Large intestine (tissue), 12 donors: ENCODE data around the gene BROX. TPM values are rescaled to one million over a fixed set of nuclear protein-coding genes. Genes with fewer than 3 reads are reported as not detected.
"Not testable (repeated sequence)": the region's sequence is repeated elsewhere in the genome, so short reads cannot be mapped to it uniquely, and the experiment has no call there.

ENCODE experiments used
- DNase-seq, 2 donors: peaks; one replicate each; pipeline versions ENCODE4 v3.0.0 to v3.0.0-alpha.2; 2013
- H3K27ac ChIP-seq: one replicate; pipeline ENCODE4 v1.5.1; 2013; ENCODE audit warnings: low read length
- H3K27me3 ChIP-seq: 2 replicates; pipeline ENCODE4 v1.6.1; 2013; ENCODE audit warnings: low read length; ENCODE audit not compliant: control insufficient read depth, insufficient read depth
- H3K36me3 ChIP-seq: 2 replicates; pipeline ENCODE4 v1.6.1; 2013; ENCODE audit warnings: low read length; ENCODE audit not compliant: control insufficient read depth, insufficient read depth
- H3K4me1 ChIP-seq: one replicate; pipeline ENCODE4 v1.6.1; 2013; ENCODE audit warnings: low read length; ENCODE audit not compliant: control insufficient read depth, insufficient read depth
- H3K4me3 ChIP-seq: one replicate; pipeline ENCODE4 v1.5.1; 2013; ENCODE audit warnings: low read length
- H3K9me3 ChIP-seq: one replicate; pipeline ENCODE4 v1.6.1; 2013; ENCODE audit warnings: mild to moderate bottlenecking, low read depth, low read length, moderate library complexity; ENCODE audit not compliant: control insufficient read depth
- WGBS: methylation state at CpG from one replicate; pipeline ENCODE4 v1.1.5; 2013; ENCODE audit warnings: low lambda C conversion rate; ENCODE audit not compliant: insufficient coverage; 5-methylcytosine and 5-hydroxymethylcytosine counted together
- long read RNA-seq, 11 donors: transcript quantifications; one replicate each; lab custom pipeline, GENCODE V29; 2026
- polyA plus RNA-seq: library from polyadenylated mRNA; unstranded; fragments of 120-200 nt; gene quantifications from one replicate; pipeline ENCODE4 v1.2.1, GENCODE V29; 2013

BROX gene, protein sequence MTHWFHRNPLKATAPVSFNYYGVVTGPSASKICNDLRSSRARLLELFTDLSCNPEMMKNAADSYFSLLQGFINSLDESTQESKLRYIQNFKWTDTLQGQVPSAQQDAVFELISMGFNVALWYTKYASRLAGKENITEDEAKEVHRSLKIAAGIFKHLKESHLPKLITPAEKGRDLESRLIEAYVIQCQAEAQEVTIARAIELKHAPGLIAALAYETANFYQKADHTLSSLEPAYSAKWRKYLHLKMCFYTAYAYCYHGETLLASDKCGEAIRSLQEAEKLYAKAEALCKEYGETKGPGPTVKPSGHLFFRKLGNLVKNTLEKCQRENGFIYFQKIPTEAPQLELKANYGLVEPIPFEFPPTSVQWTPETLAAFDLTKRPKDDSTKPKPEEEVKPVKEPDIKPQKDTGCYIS
- 37.0 TPM for polyA plus RNA-seq
- long read RNA-seq, donor 1, full-length matches to known transcripts, result 1 of 1 reads
- long read RNA-seq, donor 1, partial matches to known transcripts, result 0 of 1 reads
- long read RNA-seq, donor 1, other reads (novel, unspliced or antisense), result 0 of 1 reads
- long read RNA-seq, donor 2, full-length matches to known transcripts, result 4 of 4 reads
- long read RNA-seq, donor 2, partial matches to known transcripts, result 0 of 4 reads
- long read RNA-seq, donor 2, other reads (novel, unspliced or antisense), result 0 of 4 reads
- long read RNA-seq, donor 3, result 0 reads
- long read RNA-seq, donor 4, full-length matches to known transcripts, result 1 of 1 reads
- long read RNA-seq, donor 4, partial matches to known transcripts, result 0 of 1 reads
- long read RNA-seq, donor 4, other reads (novel, unspliced or antisense), result 0 of 1 reads
- long read RNA-seq, donor 5, full-length matches to known transcripts, result 3 of 3 reads
- long read RNA-seq, donor 5, partial matches to known transcripts, result 0 of 3 reads
- long read RNA-seq, donor 5, other reads (novel, unspliced or antisense), result 0 of 3 reads
- long read RNA-seq, donor 6, full-length matches to known transcripts, result 1 of 1 reads
- long read RNA-seq, donor 6, partial matches to known transcripts, result 0 of 1 reads
- long read RNA-seq, donor 6, other reads (novel, unspliced or antisense), result 0 of 1 reads
- long read RNA-seq, donor 7, result 0 reads
- long read RNA-seq, donor 8, full-length matches to known transcripts, result 1 of 1 reads
- long read RNA-seq, donor 8, partial matches to known transcripts, result 0 of 1 reads
- long read RNA-seq, donor 8, other reads (novel, unspliced or antisense), result 0 of 1 reads
- long read RNA-seq, donor 9, partial matches to known transcripts, result 0 of 1 reads
- long read RNA-seq, donor 9, other reads (novel, unspliced or antisense), result 0 of 1 reads
- long read RNA-seq, donor 10, full-length matches to known transcripts, result 3 of 3 reads
- long read RNA-seq, donor 10, partial matches to known transcripts, result 0 of 3 reads
- long read RNA-seq, donor 10, other reads (novel, unspliced or antisense), result 0 of 3 reads
- long read RNA-seq, donor 11, full-length matches to known transcripts, result 3 of 3 reads
- long read RNA-seq, donor 11, partial matches to known transcripts, result 0 of 3 reads
- long read RNA-seq, donor 11, other reads (novel, unspliced or antisense), result 0 of 3 reads

- Histone ChIP-seq H3K27me3 (no peaks in the 10 kb centered on the region), H3K4me1 (peaks cover 5% of the 10 kb centered on the region), H3K9me3 (no peaks in the 10 kb centered on the region), H3K36me3 (peaks cover 11% of the 10 kb centered on the region), H3K27ac (peak within 1 kb of the TSS; percentile 93), H3K4me3 (peak within 1 kb of the TSS; percentile 81)
- DNase-seq, result peak; percentile 71 to 93
- WGBS, result no CpG with 5 or more reads among the region's 62 CpGs
These were observed at the start of gene BROX, which contains the start of gene AIDA for GRCh38 chr1:222712253-222713090. BROX (plus strand) TSS chr1:222712564; CDS start chr1:222715700, 3,136 bp downstream. AIDA (minus strand) TSS chr1:222712491; CDS start chr1:222712317, 174 bp downstream.

GRCh38 chr1:222663431-222663934, 48.9 kb upstream of the BROX start:
- no CpG with 5 or more reads among the region's 4 CpGs for WGBS
- H3K36me3 ChIP-seq, result peaks cover 73% of the 10 kb centered on the region
- no peak overlapping the region for H3K4me3 ChIP-seq
- H3K27ac ChIP-seq, result no peak overlapping the region
- no peak for DNase-seq
- H3K9me3 ChIP-seq, result no peaks in the 10 kb centered on the region
- H3K27me3 ChIP-seq, result no peaks in the 10 kb centered on the region
- H3K4me1 ChIP-seq, result no peaks in the 10 kb centered on the region

- no peaks in the 10 kb centered on the region for H3K27me3 ChIP-seq
- no peak overlapping the region for H3K4me3 ChIP-seq
- 83% methylated on average over 2 of the region's 7 CpGs for WGBS
- no peaks in the 10 kb centered on the region for H3K4me1 ChIP-seq
- no peak overlapping the region for H3K27ac ChIP-seq
- H3K36me3 ChIP-seq, result peaks cover 55% of the 10 kb centered on the region
- no peak for DNase-seq
- H3K9me3 ChIP-seq, result no peaks in the 10 kb centered on the region
These were observed 46.4 kb upstream of the BROX start for GRCh38 chr1:222665964-222666363.

GRCh38 chr1:222668184-222668583, 44.2 kb upstream of the BROX start:
- WGBS, result no CpG with 5 or more reads among the region's 4 CpGs
- H3K27me3 ChIP-seq, result not testable (repeated sequence)

DNA sequence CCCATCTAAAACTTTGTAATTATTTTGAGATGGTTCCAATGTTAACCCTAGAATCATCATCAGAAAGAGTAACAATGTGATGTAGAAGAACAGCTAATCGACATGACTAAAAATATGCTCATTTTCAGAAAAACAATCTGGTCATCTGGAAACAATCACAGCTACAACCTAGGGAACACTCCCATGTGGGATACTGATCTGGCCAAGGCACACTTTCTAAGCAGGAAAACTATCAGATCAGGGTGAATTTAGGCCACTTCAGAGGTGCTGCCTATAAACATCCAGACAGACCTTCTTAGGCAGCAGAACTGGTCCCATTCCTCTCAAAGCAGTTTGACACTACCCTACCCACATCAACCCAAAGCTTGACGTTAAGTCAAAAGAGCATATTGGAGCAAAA, 43.3 kb upstream of the BROX start:
- not testable (repeated sequence) for H3K4me3 ChIP-seq, H3K4me1 ChIP-seq
- peaks cover 49% of the 10 kb centered on the region for H3K36me3 ChIP-seq

More at GRCh38 chr1:222668184-222668583, 44.2 kb upstream of the BROX start:
- not testable (repeated sequence) for DNase-seq, H3K27ac ChIP-seq, H3K4me1 ChIP-seq, H3K4me3 ChIP-seq, H3K9me3 ChIP-seq
- peaks cover 56% of the 10 kb centered on the region for H3K36me3 ChIP-seq

DNA sequence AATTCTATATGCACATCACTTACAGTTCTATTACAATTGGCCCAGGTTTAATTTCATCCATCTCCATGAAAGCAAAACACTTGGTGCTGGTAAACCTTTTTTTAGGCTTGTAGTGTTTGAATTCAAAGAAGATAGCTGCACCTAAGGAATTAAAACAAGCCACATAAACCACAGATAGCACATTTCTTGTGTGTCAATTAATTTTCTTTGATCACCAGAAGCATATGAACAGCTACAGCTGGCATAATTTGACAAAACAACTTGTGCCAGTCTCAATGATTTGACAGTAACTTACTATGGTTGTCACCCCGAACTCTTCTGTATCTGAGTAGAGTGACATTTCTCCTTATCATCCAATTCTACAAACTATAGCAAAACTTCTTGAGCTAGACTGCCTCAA, 42.3 kb upstream of the BROX start:
- Histone ChIP-seq H3K9me3 (no peaks in the 10 kb centered on the region), H3K27ac (no peak overlapping the region), H3K36me3 (peaks cover 40% of the 10 kb centered on the region), H3K4me1 (no peaks in the 10 kb centered on the region), H3K27me3 (no peaks in the 10 kb centered on the region), H3K4me3 (no peak overlapping the region)
- no CpG with 5 or more reads among the region's 1 CpG for WGBS
- no peak for DNase-seq

More for the DNA sequence above, 43.3 kb upstream of the BROX start:
- H3K27me3 ChIP-seq, H3K9me3 ChIP-seq, H3K27ac ChIP-seq, DNase-seq: not testable (repeated sequence)
- WGBS, result no CpG with 5 or more reads among the region's 2 CpGs

- peaks cover 22% of the 10 kb centered on the region for H3K36me3 ChIP-seq
- no peak for DNase-seq
- no CpG with 5 or more reads among the region's 1 CpG for WGBS
- H3K9me3 ChIP-seq, result no peaks in the 10 kb centered on the region
- H3K27me3 ChIP-seq, result no peaks in the 10 kb centered on the region
- no peak overlapping the region for H3K27ac ChIP-seq
- H3K4me3 ChIP-seq, result no peak overlapping the region
- no peaks in the 10 kb centered on the region for H3K4me1 ChIP-seq
These were observed 32.3 kb upstream of the BROX start for GRCh38 chr1:222680080-222680479.

DNA sequence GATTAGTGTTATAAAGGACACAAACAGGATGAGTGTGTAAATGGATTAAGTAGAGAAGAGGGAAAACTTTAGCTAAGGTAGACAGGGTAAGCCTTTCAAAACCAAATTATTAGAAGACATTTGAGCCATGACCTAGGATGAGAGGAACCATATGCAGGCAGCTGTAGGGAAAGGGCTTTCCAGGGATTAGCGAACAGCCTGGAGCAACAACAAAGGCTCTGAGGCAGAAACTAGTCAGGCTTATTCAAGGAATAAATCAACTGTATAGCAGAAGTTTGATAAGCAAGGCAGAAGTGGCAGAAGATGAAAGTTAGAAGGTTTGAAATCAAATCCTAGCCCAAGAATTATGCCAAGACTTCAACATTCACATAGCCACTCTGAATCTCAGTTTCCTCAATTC, 21.3 kb upstream of the BROX start:
- WGBS, result no CpG with 5 or more reads among the region's 1 CpG
- no peak for DNase-seq
- Histone ChIP-seq H3K9me3 (no peaks in the 10 kb centered on the region), H3K4me1 (no peaks in the 10 kb centered on the region), H3K36me3 (peaks cover 17% of the 10 kb centered on the region), H3K27ac (no peak overlapping the region), H3K27me3 (no peaks in the 10 kb centered on the region), H3K4me3 (no peak overlapping the region)

- no peaks in the 10 kb centered on the region for H3K27me3 ChIP-seq
- H3K4me1 ChIP-seq, result no peaks in the 10 kb centered on the region
- H3K9me3 ChIP-seq, result no peaks in the 10 kb centered on the region
- no peak overlapping the region for H3K4me3 ChIP-seq
- no CpG with 5 or more reads among the region's 5 CpGs for WGBS
- H3K27ac ChIP-seq, result no peak overlapping the region
- peaks cover 7% of the 10 kb centered on the region for H3K36me3 ChIP-seq
- no peak for DNase-seq
These were observed 17.4 kb upstream of the BROX start for GRCh38 chr1:222694927-222695326.
